Gastroesophageal sphincter (tissue), 4 donors: ENCODE results near the gene CSNK2A3. TPM values are rescaled to one million over a fixed set of nuclear protein-coding genes. Genes with fewer than 3 reads are reported as not detected.

Experiments used
- ATAC-seq: fragments of 150-250 bp; one replicate; pipeline ENCODE4 v1.9.1; 2016; ENCODE audit warnings: mild to moderate bottlenecking, moderate library complexity
- H3K27ac ChIP-seq, 4 donors: fragments of 200-600 bp; sonication (generic) in 3 of 4; 1 replicate in 3 of 4; 2 replicates in 1 of 4; pipeline ENCODE4 v1.5.1; 2016 to 2019
- H3K27me3 ChIP-seq: fragments of 200-600 bp; sonication (generic); one replicate; pipeline ENCODE4 v1.5.1; 2019
- H3K36me3 ChIP-seq, 2 donors: fragments of 200-600 bp; sonication (generic); one replicate each; pipeline ENCODE4 v1.5.1; 2019; ENCODE audit warnings: control low read depth in 1 of 2
- H3K4me1 ChIP-seq, 3 donors: fragments of 200-600 bp; sonication (generic); 1 replicate in 2 of 3; 2 replicates in 1 of 3; pipeline ENCODE4 v1.5.1; 2016 to 2019; ENCODE audit warnings: control low read depth in 2 of 3
- H3K4me3 ChIP-seq, 2 donors: fragments of 200-600 bp; sonication (generic); one replicate each; pipeline ENCODE4 v1.5.1; 2019; ENCODE audit warnings: mild to moderate bottlenecking in 1 of 2, moderate library complexity in 1 of 2
- H3K9me3 ChIP-seq, 3 donors: fragments of 200-600 bp; sonication (generic); one replicate each; pipeline ENCODE4 v1.5.1; 2017 to 2019; ENCODE audit warnings: control low read depth in 2 of 3
- CTCF ChIP-seq, 4 experiments: fragments of 200-600 bp in 2 of 4; fragments of 450-650 bp in 2 of 4; sonication (generic) in 1 of 4; IDR thresholded peaks; one replicate each; pipeline ENCODE4 v1.5.1; 2017 to 2019; ENCODE audit warnings: antibody characterized with exemption in 4 of 4, mild to moderate bottlenecking in 2 of 4, moderate library complexity in 2 of 4
- EP300 ChIP-seq: sonication (generic); formaldehyde crosslinking; IDR thresholded peaks from one replicate; pipeline ENCODE4 v1.6.1; 2017; ENCODE audit warnings: antibody characterized with exemption, mild to moderate bottlenecking
- POLR2A ChIP-seq, 2 donors: fragments of 450-650 bp; IDR thresholded peaks; one replicate each; pipeline ENCODE4 v1.6.1; 2017; ENCODE audit warnings: antibody characterized with exemption in 2 of 2, mild to moderate bottlenecking in 2 of 2, moderate library complexity in 1 of 2
- POLR2AphosphoS5 ChIP-seq: sonication (generic); formaldehyde crosslinking; IDR thresholded peaks from one replicate; pipeline ENCODE4 v1.6.1; 2017; ENCODE audit warnings: antibody characterized with exemption
- WGBS, 2 donors: methylation state at CpG; one replicate each; pipeline ENCODE4 v1.1.5; 2018; ENCODE audit warnings: low coverage in 1 of 2; 5-methylcytosine and 5-hydroxymethylcytosine counted together
- total RNA-seq, 4 donors: library from RNA; depleted of rRNA; stranded (reverse); fragments of >200 nt; gene quantifications; one replicate each; pipeline ENCODE4 v1.1.0, GENCODE V29; 2016

The CSNK2A3 gene
- total RNA-seq, 4 donors from 2014 or later, result 0.59 to 2.2 (median 1.1) TPM

- no peak for ATAC-seq
- Histone ChIP-seq H3K4me3 (no peak overlapping the region), H3K27me3 (no peaks in the 10 kb centered on the region), H3K9me3 (no peaks in the 10 kb centered on the region), H3K4me1 (no peaks in the 10 kb centered on the region), H3K27ac (no peak overlapping the region), H3K36me3 (peaks cover 0 to 48% of the 10 kb centered on the region in 2 donors)
- 57 to 80% methylated on average over 1 of the region's 2 CpGs for WGBS, 2 donors
- TF ChIP-seq POLR2A (IDR thresholded peaks at IDR 0.05), result no peak
- TF ChIP-seq POLR2AphosphoS5, result no peak
- TF ChIP-seq EP300, result no peak
- no peak for TF ChIP-seq CTCF (IDR thresholded peaks at IDR 0.05)
Measured at GRCh38 chr11:11320825-11321224, 32.2 kb downstream of the CSNK2A3 start.

GRCh38 chr11:11318961-11319360 lies 34.1 kb downstream of the CSNK2A3 start:
- WGBS, 2 donors, result 83 to 88% methylated on average over 4 of the region's 4 CpGs
- no peaks in the 10 kb centered on the region for H3K27me3 ChIP-seq
- H3K4me3 ChIP-seq, result no peak overlapping the region
- no peak overlapping the region for H3K27ac ChIP-seq
- TF ChIP-seq EP300, result no peak
- no peak for TF ChIP-seq POLR2AphosphoS5
- no peak for TF ChIP-seq POLR2A (IDR thresholded peaks at IDR 0.05)
- no peak for TF ChIP-seq CTCF (IDR thresholded peaks at IDR 0.05)
- peaks cover 0 to 32% of the 10 kb centered on the region in 2 donors for H3K36me3 ChIP-seq
- H3K4me1 ChIP-seq, result peaks cover 0 to 10% (median 7%) of the 10 kb centered on the region in 3 donors
- ATAC-seq, result no peak
- H3K9me3 ChIP-seq, result no peaks in the 10 kb centered on the region

- 87 to 94% methylated on average over 5 to 7 of the region's 7 CpGs for WGBS, 2 donors
- H3K9me3 ChIP-seq, result no peaks in the 10 kb centered on the region
- no peaks in the 10 kb centered on the region for H3K27me3 ChIP-seq
- H3K4me1 ChIP-seq, result peaks cover 0 to 15% (median 10%) of the 10 kb centered on the region in 3 donors
- TF ChIP-seq EP300 (no peak), POLR2A (IDR thresholded peaks at IDR 0.05) (no peak), CTCF (IDR thresholded peaks at IDR 0.05) (no peak), POLR2AphosphoS5 (no peak)
- no peak overlapping the region for H3K4me3 ChIP-seq
- H3K36me3 ChIP-seq, result peaks cover 0 to 27% of the 10 kb centered on the region in 2 donors
- ATAC-seq, result no peak
- no peak overlapping the region for H3K27ac ChIP-seq
Measured at GRCh38 chr11:11318461-11318860, 34.6 kb downstream of the CSNK2A3 start.

GRCh38 chr11:11316651-11317230 lies 36.3 kb downstream of the CSNK2A3 start:
- TF ChIP-seq POLR2AphosphoS5 (no peak), POLR2A (IDR thresholded peaks at IDR 0.05) (no peak), CTCF (IDR thresholded peaks at IDR 0.05) (no peak), EP300 (no peak)
- H3K9me3 ChIP-seq, result no peaks in the 10 kb centered on the region
- no peak for ATAC-seq
- 86 to 93% methylated on average over 3 of the region's 3 CpGs for WGBS, 2 donors
- H3K27ac ChIP-seq, result no peak overlapping the region
- peaks cover 0 to 23% (median 10%) of the 10 kb centered on the region in 3 donors for H3K4me1 ChIP-seq
- no peak overlapping the region for H3K4me3 ChIP-seq
- H3K36me3 ChIP-seq, result peaks cover 0 to 17% of the 10 kb centered on the region in 2 donors
- no peaks in the 10 kb centered on the region for H3K27me3 ChIP-seq
